IPS DF 6.9 (cell line): ENCODE results near the gene DDR1.

Experiments used
- DNase-seq: peaks from one replicate; pipeline ENCODE4 v3.0.0-alpha.2; 2013; ENCODE audit warnings: low read depth, low spot score
- H3K27ac ChIP-seq: one replicate; pipeline ENCODE4 v1.5.1; 2013; ENCODE audit warnings: low read length, control low read depth
- H3K27me3 ChIP-seq: 2 replicates; pipeline ENCODE4 v1.6.1; 2013; ENCODE audit warnings: mild to moderate bottlenecking, low read length; ENCODE audit not compliant: control insufficient read depth, insufficient read depth
- H3K36me3 ChIP-seq: 2 replicates; pipeline ENCODE4 v1.6.1; 2013; ENCODE audit warnings: low read length; ENCODE audit not compliant: control insufficient read depth, insufficient read depth
- H3K4me1 ChIP-seq: 2 replicates; pipeline ENCODE4 v1.6.1; 2013; ENCODE audit warnings: low read length; ENCODE audit not compliant: control insufficient read depth, insufficient read depth
- H3K4me3 ChIP-seq: 2 replicates; pipeline ENCODE4 v1.5.1; 2013; ENCODE audit warnings: mild to moderate bottlenecking, low read length
- H3K9me3 ChIP-seq: 2 replicates; pipeline ENCODE4 v1.6.1; 2013; ENCODE audit warnings: low read length, inconsistent platforms; ENCODE audit not compliant: control insufficient read depth, insufficient read depth
- WGBS: extraction: QIAGEN DNeasy Blood & Tissue Kit; methylation state at CpG from one replicate; pipeline ENCODE4 v1.1.7; 2013; ENCODE audit warnings: mixed read lengths, missing lambda C conversion rate; ENCODE audit not compliant: insufficient read length, insufficient coverage; 5-methylcytosine and 5-hydroxymethylcytosine counted together

Gene DDR1

DNA sequence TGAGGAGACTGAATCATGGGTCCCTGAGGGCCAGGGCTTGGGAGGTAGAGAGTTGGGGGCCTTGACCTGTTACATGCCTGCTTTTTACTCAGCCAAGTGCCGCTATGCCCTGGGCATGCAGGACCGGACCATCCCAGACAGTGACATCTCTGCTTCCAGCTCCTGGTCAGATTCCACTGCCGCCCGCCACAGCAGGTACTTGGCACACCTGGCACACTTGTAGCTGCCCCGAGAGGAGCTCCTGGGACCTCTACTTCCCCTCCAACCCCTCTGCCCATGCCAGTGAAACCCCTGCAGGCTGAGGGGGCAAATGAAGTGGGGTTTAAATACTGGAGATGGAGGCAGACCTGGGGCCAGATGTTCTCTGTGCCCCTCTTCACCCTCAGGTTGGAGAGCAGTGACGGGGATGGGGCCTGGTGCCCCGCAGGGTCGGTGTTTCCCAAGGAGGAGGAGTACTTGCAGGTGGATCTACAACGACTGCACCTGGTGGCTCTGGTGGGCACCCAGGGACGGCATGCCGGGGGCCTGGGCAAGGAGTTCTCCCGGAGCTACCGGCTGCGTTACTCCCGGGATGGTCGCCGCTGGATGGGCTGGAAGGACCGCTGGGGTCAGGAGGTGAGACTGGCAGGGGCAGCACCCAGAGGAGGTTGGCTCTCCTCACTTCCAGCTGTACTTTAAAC is 4.6 kb downstream of the DDR1 start:
- Histone ChIP-seq H3K9me3 (no peaks in the 10 kb centered on the region), H3K36me3 (peaks cover 34% of the 10 kb centered on the region), H3K27me3 (no peaks in the 10 kb centered on the region), H3K27ac (no peak overlapping the region), H3K4me1 (peaks cover 10% of the 10 kb centered on the region), H3K4me3 (no peak overlapping the region)
- DNase-seq: no peak
- no CpG with 5 or more reads among the region's 18 CpGs for WGBS

DNA sequence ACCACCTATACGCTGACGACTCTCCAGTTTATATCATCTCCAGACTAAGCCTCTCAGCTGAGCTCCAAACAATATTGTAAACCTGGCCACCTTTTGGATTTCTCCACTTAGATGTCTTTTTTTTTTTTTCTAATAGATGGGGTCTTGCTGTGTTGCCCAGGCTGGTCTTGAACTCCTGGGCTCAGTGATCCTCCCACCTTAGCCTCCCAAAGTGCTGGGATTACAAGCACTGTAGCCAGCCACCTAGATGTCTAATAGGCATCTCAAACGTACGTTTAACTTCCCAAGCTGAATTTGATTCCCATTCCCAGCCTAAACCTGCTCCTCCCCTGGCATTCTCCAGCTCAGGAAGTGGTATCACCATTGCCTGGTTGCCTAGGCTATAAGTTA is 5.2 kb downstream of the DDR1 start:
- WGBS: no CpG with 5 or more reads among the region's 4 CpGs
- no peaks in the 10 kb centered on the region for H3K9me3 ChIP-seq
- no peak for DNase-seq
- no peak overlapping the region for H3K4me3 ChIP-seq
- H3K4me1 ChIP-seq: peaks cover 10% of the 10 kb centered on the region
- peaks cover 38% of the 10 kb centered on the region for H3K36me3 ChIP-seq
- H3K27me3 ChIP-seq: no peaks in the 10 kb centered on the region
- no peak overlapping the region for H3K27ac ChIP-seq

DNA sequence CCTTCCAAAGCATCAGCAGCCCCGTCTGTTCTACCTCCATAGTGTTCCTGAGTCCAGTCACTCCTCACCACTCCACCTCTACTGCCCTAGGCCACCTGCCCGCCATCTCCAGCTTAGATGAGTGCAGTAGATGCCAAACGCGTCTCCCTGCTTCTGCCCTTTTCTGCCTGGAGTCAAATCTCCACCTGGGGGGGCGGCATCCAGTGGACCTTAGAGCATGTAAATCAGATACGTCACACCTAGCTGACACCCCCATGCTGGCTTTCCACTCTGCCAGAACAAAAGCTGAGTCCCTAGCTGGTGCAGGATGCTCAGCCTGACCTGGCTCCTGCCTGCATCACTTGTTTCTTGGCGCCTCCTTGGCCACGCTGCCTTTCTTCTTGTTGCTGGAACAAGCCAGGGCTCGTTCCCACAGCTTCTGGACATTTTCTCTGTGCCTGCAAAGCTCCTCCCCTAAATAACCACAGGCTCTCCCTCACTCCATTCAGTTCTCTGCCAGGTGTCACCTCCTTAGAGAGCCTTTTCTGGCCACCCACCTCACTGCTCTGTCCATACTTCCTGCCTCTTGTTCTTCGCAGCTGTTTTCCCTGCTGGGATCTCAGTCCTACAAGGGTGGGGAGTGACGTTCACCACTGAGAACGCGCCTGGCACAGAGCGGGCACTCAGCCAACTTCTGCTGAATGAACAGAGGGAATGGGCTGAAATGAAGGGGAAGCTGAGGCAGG is 5.8 kb downstream of the DDR1 start:
- Histone ChIP-seq H3K4me3 (no peak overlapping the region), H3K4me1 (peaks cover 9% of the 10 kb centered on the region), H3K9me3 (no peaks in the 10 kb centered on the region), H3K36me3 (peaks cover 44% of the 10 kb centered on the region), H3K27ac (no peak overlapping the region), H3K27me3 (no peaks in the 10 kb centered on the region)
- DNase-seq: no peak
- no CpG with 5 or more reads among the region's 14 CpGs for WGBS

DNA sequence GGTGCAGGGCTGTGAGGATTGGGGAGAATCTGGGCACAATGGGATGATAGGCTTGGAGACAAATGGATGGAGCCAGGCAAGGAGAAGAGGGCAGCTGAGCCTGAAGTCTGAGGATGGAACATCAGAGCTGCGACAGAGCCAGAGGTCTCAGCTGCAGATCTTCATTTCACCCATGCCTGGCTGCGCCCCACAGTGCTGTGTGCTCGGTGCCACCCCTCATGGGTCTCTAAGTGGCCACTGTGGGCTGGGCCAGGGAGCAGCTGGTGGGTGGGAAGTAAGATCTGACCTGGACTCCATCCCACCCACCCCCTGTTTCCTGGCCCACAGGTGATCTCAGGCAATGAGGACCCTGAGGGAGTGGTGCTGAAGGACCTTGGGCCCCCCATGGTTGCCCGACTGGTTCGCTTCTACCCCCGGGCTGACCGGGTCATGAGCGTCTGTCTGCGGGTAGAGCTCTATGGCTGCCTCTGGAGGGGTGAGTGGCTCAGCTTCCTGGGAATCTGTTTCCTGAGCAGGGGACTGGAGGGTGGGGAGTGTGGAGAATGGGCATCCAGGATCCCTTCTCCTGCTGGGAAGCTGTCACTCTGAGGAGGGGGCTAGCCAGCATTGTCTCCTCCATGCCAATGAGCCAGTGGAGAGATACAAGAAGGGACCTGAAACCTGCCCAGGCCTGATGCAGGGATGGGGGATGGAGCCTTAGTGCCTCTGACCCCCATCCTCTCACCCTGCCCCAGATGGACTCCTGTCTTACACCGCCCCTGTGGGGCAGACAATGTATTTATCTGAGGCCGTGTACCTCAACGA is 6.5 kb downstream of the DDR1 start:
- H3K9me3 ChIP-seq: no peaks in the 10 kb centered on the region
- H3K4me3 ChIP-seq: no peak overlapping the region
- DNase-seq: no peak
- H3K4me1 ChIP-seq: peaks cover 4% of the 10 kb centered on the region; the same call in 1 of the 2 replicates
- WGBS: no CpG with 5 or more reads among the region's 12 CpGs
- H3K27me3 ChIP-seq: no peaks in the 10 kb centered on the region
- peaks cover 49% of the 10 kb centered on the region for H3K36me3 ChIP-seq
- H3K27ac ChIP-seq: no peak overlapping the region

DNA sequence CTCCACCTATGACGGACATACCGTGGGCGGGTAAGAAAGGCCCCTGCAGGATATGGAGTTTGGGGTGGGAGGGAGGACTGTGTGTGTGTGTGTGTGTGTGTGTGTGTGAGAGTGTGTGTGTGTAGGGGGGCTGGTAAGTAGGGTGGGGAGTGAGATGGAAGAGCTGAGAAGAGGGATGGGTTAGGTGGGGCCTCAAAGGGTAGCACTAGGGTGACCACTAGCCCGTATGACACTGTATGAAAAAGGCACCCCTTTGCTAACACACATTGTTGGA is 7.1 kb downstream of the DDR1 start:
- no peak for DNase-seq
- Histone ChIP-seq H3K36me3 (peaks cover 52% of the 10 kb centered on the region), H3K27ac (no peak overlapping the region), H3K9me3 (no peaks in the 10 kb centered on the region), H3K4me1 (peaks cover 4% of the 10 kb centered on the region; the same call in 1 of the 2 replicates), H3K27me3 (no peaks in the 10 kb centered on the region), H3K4me3 (no peak overlapping the region)
- WGBS: no CpG with 5 or more reads among the region's 4 CpGs

DNA sequence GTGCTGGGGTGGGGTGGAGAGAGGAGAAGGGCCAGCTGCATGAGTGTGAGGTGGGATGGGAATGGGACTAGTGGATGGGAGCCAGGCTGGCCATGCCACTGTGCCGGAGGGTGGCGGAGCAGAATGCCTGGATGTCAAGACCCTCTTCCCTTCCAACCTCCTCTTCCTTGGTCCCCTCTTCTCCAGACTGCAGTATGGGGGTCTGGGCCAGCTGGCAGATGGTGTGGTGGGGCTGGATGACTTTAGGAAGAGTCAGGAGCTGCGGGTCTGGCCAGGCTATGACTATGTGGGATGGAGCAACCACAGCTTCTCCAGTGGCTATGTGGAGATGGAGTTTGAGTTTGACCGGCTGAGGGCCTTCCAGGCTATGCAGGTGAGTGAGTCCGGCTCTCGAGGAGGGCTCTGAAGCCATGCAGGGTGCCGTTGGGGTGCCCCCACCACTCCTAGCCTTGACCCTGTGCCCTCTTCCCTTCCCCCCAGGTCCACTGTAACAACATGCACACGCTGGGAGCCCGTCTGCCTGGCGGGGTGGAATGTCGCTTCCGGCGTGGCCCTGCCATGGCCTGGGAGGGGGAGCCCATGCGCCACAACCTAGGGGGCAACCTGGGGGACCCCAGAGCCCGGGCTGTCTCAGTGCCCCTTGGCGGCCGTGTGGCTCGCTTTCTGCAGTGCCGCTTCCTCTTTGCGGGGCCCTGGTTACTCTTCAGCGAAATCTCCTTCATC is 7.7 kb downstream of the DDR1 start:
- Histone ChIP-seq H3K4me1 (no peaks in the 10 kb centered on the region), H3K9me3 (no peaks in the 10 kb centered on the region), H3K36me3 (peaks cover 58% of the 10 kb centered on the region), H3K27ac (no peak overlapping the region), H3K4me3 (no peak overlapping the region), H3K27me3 (no peaks in the 10 kb centered on the region)
- no peak for DNase-seq
- WGBS: no CpG with 5 or more reads among the region's 21 CpGs

DNA sequence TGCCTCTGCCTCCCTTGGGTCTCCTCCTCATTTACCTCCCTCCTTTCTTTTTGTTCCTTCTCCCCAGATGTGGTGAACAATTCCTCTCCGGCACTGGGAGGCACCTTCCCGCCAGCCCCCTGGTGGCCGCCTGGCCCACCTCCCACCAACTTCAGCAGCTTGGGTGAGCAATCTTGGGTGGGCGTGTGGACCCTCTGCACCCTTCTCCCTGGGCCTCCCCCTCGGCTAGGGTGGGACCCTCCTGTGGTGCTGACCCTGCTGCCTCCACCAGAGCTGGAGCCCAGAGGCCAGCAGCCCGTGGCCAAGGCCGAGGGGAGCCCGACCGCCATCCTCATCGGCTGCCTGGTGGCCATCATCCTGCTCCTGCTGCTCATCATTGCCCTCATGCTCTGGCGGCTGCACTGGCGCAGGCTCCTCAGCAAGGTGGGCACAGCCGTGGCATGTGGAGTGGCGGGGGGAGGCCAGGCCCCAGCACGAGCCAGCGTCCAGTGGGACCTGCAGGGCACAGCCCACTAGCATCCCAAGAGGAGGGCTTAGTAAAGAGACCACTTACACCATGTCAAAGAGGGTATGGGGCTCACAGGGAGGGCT is 8.8 kb downstream of the DDR1 start:
- H3K36me3 ChIP-seq: peaks cover 68% of the 10 kb centered on the region
- H3K4me3 ChIP-seq: no peak overlapping the region
- DNase-seq: no peak
- no peaks in the 10 kb centered on the region for H3K4me1 ChIP-seq
- WGBS: no CpG with 5 or more reads among the region's 16 CpGs
- no peaks in the 10 kb centered on the region for H3K9me3 ChIP-seq
- H3K27me3 ChIP-seq: no peaks in the 10 kb centered on the region
- no peak overlapping the region for H3K27ac ChIP-seq

DNA sequence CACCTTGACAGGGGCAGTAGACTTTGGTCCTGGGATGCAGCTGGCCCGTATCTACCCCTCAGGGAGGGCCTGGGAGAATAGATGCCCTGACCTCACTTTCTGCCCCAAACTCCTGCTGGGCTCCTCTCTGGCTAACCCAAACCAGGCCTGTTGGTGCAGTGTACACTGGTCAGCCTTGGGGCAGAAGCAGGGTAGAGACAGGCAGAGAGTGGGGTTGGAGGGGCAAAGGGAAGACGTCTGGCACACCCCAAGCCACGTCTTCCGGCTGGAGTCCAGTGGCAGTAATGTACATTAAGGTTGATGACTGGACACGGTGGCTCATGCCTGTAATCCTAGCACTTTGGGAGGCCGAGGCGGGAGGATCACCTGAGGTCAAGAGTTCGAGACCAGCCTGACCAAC is 9.3 kb downstream of the DDR1 start:
- peaks cover 74% of the 10 kb centered on the region for H3K36me3 ChIP-seq
- no peak overlapping the region for H3K27ac ChIP-seq
- WGBS: no CpG with 5 or more reads among the region's 8 CpGs
- H3K4me1 ChIP-seq: no peaks in the 10 kb centered on the region
- no peaks in the 10 kb centered on the region for H3K27me3 ChIP-seq
- H3K9me3 ChIP-seq: no peaks in the 10 kb centered on the region
- DNase-seq: no peak
- no peak overlapping the region for H3K4me3 ChIP-seq

DNA sequence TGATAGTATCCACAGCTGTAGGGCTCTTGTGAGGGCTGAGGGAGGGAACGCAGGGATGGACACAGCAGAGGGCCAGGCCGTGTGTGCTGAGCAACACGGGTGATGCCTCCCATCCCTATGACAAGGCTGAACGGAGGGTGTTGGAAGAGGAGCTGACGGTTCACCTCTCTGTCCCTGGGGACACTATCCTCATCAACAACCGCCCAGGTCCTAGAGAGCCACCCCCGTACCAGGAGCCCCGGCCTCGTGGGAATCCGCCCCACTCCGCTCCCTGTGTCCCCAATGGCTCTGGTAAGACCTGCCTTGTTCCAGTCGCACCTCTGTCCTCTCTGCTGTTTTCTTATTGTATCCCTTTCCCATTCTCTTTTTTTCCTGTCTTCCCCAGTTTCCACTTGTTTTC is 10.1 kb downstream of the DDR1 start:
- no peaks in the 10 kb centered on the region for H3K4me1 ChIP-seq
- H3K27ac ChIP-seq: no peak overlapping the region
- peaks cover 75% of the 10 kb centered on the region for H3K36me3 ChIP-seq
- H3K4me3 ChIP-seq: no peak overlapping the region
- H3K27me3 ChIP-seq: no peaks in the 10 kb centered on the region
- no peaks in the 10 kb centered on the region for H3K9me3 ChIP-seq
- no peak for DNase-seq
- WGBS: no CpG with 5 or more reads among the region's 12 CpGs

DNA sequence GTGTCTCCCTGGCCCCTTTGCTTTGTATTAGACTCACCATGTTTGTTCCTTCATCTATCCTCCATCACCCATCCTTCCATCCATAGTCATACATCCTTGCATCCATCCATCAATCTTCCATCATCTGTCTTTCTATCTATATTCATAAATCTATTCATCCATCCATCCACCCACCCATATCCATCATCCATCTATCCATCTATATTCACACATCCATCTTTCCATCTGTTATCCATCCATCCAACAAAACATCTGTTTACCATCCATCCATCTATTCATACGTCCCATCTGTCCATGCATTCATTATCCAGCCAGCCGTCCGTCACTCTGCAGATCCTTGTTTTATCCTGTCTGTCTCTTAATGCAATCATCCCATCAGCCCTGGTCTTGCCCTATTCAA is 10.6 kb downstream of the DDR1 start:
- H3K4me3 ChIP-seq: no peak overlapping the region
- DNase-seq: no peak
- no peaks in the 10 kb centered on the region for H3K4me1 ChIP-seq
- H3K9me3 ChIP-seq: no peaks in the 10 kb centered on the region
- H3K36me3 ChIP-seq: peaks cover 71% of the 10 kb centered on the region
- WGBS: 100% methylated on average over 1 of the region's 3 CpGs
- no peak overlapping the region for H3K27ac ChIP-seq
- H3K27me3 ChIP-seq: no peaks in the 10 kb centered on the region
